ENCODE measurements around the gene GOLPH3. TPM values are rescaled to one million over a fixed set of nuclear protein-coding genes. Genes with fewer than 3 reads are reported as not detected.

Gene GOLPH3
- polyA plus RNA-seq, 1 donor from 2014 or later = 75.8 TPM

- Histone ChIP-seq H3K79me2 (replicated peaks; ENCODE audit: insufficient read depth, low read length) (peaks cover 10% of the 10 kb centered on the region), H3K9me3 (ENCODE audit: low read length) (no peaks in the 10 kb centered on the region)
These were observed 45.0 kb downstream of the GOLPH3 start for GRCh38 chr5:32129074-32129598.

GRCh38 chr5:32127711-32128110 lies 46.4 kb downstream of the GOLPH3 start:
- Histone ChIP-seq H3K79me2 (replicated peaks; ENCODE audit: insufficient read depth, low read length) (peaks cover 10% of the 10 kb centered on the region), H4K20me1 (ENCODE audit: insufficient read depth) (no peaks in the 10 kb centered on the region), H3K9me3 (ENCODE audit: low read length) (no peaks in the 10 kb centered on the region)
- TF ChIP-seq EP300 (conservative IDR thresholded peaks at IDR 0.05; ENCODE audit: poor library complexity, severe bottlenecking) (no peak), SMC3 (conservative IDR thresholded peaks at IDR 0.05; ENCODE audit: poor library complexity) (no peak), TAF1 (IDR thresholded peaks at IDR 0.05; ENCODE audit: low read depth) (no peak), EZH2 (IDR thresholded peaks at IDR 0.05; ENCODE audit: borderline replicate concordance, insufficient read depth, low read length, poor library complexity, severe bottlenecking) (no peak), POLR2AphosphoS5 (IDR thresholded peaks at IDR 0.05) (no peak), REST (IDR thresholded peaks at IDR 0.05; ENCODE audit: borderline replicate concordance) (no peak), RAD21 (conservative IDR thresholded peaks at IDR 0.05) (no peak), MXI1 (conservative IDR thresholded peaks at IDR 0.05; ENCODE audit: poor library complexity, severe bottlenecking) (no peak)

More at GRCh38 chr5:32129074-32129598, 45.0 kb downstream of the GOLPH3 start:
- Histone ChIP-seq H3K27ac (ENCODE audit: low read length) (no peak overlapping the region), H3K27me3 (ENCODE audit: insufficient read depth, low read depth, low read length) (no peaks in the 10 kb centered on the region), H3K36me3 (ENCODE audit: insufficient read depth, low read length) (peaks cover 5% of the 10 kb centered on the region), H4K20me1 (ENCODE audit: insufficient read depth) (no peaks in the 10 kb centered on the region), H2AFZ (ENCODE audit: low read depth, low read length) (no peak overlapping the region), H3K4me3 (ENCODE audit: low read length) (no peak overlapping the region), H3K4me2 (ENCODE audit: low read length) (no peak overlapping the region), H3K9ac (ENCODE audit: low read length) (no peak overlapping the region), H3F3A (ENCODE audit: insufficient read depth, low read length, poor library complexity, severe bottlenecking) (no peaks in the 10 kb centered on the region), H3K9me2 (ENCODE audit: insufficient read depth, low read length) (no peaks in the 10 kb centered on the region)
- no peak for TF ChIP-seq REST (IDR thresholded peaks at IDR 0.05; ENCODE audit: borderline replicate concordance)
- no peak for TF ChIP-seq POLR2AphosphoS5 (IDR thresholded peaks at IDR 0.05)
- no peak for TF ChIP-seq EP300 (conservative IDR thresholded peaks at IDR 0.05; ENCODE audit: poor library complexity, severe bottlenecking)
- TF ChIP-seq EZH2 (IDR thresholded peaks at IDR 0.05; ENCODE audit: borderline replicate concordance, insufficient read depth, low read length, poor library complexity, severe bottlenecking) = no peak
- TF ChIP-seq, protein P1, sequence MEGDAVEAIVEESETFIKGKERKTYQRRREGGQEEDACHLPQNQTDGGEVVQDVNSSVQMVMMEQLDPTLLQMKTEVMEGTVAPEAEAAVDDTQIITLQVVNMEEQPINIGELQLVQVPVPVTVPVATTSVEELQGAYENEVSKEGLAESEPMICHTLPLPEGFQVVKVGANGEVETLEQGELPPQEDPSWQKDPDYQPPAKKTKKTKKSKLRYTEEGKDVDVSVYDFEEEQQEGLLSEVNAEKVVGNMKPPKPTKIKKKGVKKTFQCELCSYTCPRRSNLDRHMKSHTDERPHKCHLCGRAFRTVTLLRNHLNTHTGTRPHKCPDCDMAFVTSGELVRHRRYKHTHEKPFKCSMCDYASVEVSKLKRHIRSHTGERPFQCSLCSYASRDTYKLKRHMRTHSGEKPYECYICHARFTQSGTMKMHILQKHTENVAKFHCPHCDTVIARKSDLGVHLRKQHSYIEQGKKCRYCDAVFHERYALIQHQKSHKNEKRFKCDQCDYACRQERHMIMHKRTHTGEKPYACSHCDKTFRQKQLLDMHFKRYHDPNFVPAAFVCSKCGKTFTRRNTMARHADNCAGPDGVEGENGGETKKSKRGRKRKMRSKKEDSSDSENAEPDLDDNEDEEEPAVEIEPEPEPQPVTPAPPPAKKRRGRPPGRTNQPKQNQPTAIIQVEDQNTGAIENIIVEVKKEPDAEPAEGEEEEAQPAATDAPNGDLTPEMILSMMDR (IDR thresholded peaks at IDR 0.05; ENCODE audit: poor library complexity, severe bottlenecking) = no peak
- TF ChIP-seq TAF1 (IDR thresholded peaks at IDR 0.05; ENCODE audit: low read depth) = no peak
- TF ChIP-seq RAD21 (conservative IDR thresholded peaks at IDR 0.05) = no peak
- TF ChIP-seq SMC3 (conservative IDR thresholded peaks at IDR 0.05; ENCODE audit: poor library complexity) = no peak
- no peak for TF ChIP-seq MXI1 (conservative IDR thresholded peaks at IDR 0.05; ENCODE audit: poor library complexity, severe bottlenecking)

More at GRCh38 chr5:32127711-32128110, 46.4 kb downstream of the GOLPH3 start:
- H3K4me2 ChIP-seq (ENCODE audit: low read length) = no peak overlapping the region
- H3K27ac ChIP-seq (ENCODE audit: low read length) = no peak overlapping the region
- H3K4me3 ChIP-seq (ENCODE audit: low read length) = no peak overlapping the region
- H2AFZ ChIP-seq (ENCODE audit: low read depth, low read length) = no peak overlapping the region
- no peaks in the 10 kb centered on the region for H3F3A ChIP-seq (ENCODE audit: insufficient read depth, low read length, poor library complexity, severe bottlenecking)
- H3K9me2 ChIP-seq (ENCODE audit: insufficient read depth, low read length) = no peaks in the 10 kb centered on the region
- H3K36me3 ChIP-seq (ENCODE audit: insufficient read depth, low read length) = peaks cover 5% of the 10 kb centered on the region
- no peaks in the 10 kb centered on the region for H3K27me3 ChIP-seq (ENCODE audit: insufficient read depth, low read depth, low read length)
- no peak overlapping the region for H3K9ac ChIP-seq (ENCODE audit: low read length)

Measured in neural cell (in vitro differentiated cells).